HG03354 (cell line): Measurements from ENCODE around the gene KSR2.

Experiments used
- ATAC-seq: cut with Tn5 transposase; IDR thresholded peaks from one replicate; pipeline ENCODE4 v1.9.1; 2021; ENCODE audit warnings: mild to moderate bottlenecking; ENCODE audit not compliant: unreplicated experiment, poor library complexity, severe bottlenecking

The KSR2 gene

DNA sequence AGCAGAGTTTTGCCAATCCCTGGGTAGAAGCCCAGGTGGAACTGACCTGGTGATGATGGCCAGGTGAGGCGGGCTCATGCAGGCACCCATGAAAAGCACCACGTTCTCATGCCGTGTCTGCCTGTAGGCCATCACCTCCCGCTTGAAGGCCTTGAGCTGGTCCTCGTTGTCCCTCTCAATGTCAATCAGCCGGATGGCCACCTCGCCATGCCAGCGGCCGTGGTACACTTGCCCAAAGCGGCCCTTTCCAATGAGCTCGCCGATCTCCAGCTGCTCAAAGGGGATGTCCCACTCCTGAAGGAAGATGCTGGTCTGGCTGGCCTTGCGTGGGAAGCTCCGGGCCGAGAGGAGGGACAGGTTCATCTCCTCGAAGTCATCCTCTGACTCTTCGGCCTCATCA, 444.0 kb downstream of the KSR2 start:
- no peak for ATAC-seq

DNA sequence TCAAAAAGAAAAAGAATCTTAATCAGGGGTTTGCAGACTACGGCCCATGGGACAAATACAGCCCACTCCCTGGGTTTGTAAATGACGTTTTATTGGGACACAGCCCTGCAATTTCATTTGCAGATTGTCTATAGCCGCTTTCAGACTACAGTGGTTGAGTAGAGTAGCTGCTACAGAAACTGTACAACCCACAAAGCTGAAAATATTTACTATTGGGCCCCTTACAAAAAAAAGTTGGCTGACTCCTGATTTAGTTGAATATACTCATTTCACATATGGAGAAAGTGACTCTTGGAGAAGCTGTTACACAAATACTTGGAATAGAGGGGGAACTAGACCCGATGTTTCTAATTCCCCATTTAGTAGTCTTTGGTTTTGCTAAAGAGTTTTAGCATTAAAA, 444.8 kb downstream of the KSR2 start:
- ATAC-seq: no peak

DNA sequence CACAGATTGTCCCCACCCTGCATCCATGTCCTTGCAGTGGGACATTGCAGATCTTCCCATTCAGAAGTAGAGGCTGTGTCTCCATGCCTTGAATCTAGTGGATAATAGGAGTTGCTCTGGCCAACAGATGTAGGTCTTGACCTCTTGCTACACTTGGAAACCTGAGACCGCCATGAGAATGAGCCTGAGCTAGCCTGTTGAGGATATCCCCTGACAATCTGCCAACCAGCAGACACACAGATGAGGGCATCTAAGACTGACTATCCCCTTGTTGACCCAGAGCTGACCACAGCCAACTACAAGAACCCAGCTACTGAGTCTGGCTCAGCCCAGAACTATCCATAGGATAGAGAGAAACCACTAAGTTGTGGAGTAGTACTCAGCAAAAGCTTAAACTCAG, 446.2 kb downstream of the KSR2 start:
- no peak for ATAC-seq

DNA sequence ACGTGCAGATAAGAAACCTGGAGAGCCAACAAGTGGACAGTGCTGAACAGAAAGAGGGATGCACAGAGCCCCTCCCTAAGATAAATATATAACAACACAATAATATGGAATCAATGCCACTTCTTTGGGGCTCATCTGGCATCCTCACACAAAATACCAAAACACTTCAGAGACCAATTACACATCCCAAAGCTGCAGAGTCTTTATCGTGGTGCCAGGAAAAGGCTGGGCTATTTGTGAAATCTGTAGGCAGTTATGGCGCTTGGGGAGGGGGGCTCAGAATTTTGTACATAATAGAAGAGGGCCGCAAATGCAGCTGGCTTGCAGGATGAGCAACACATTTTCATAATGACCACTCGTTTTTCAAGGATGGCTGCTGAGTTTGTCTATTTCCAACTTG, 446.9 kb downstream of the KSR2 start:
- no peak for ATAC-seq

DNA sequence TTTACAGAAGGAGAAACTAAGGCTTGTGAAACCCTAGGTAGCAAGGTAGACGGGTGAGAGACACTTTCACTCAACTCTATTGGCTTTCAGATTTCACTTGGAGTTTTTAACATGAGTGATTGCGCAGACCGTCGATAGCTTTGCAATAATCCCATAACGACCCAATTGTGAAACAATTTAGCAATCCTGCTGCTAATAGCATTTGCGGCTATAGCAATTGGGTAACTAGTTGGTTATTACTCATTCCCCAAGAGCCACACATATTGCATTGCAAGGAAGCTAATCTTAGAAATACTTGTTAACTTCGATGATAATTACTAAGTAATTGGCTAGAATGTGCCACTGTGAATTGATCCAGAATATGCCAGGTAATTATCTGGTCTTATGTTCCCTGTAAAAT, 447.4 kb downstream of the KSR2 start:
- no peak for ATAC-seq

DNA sequence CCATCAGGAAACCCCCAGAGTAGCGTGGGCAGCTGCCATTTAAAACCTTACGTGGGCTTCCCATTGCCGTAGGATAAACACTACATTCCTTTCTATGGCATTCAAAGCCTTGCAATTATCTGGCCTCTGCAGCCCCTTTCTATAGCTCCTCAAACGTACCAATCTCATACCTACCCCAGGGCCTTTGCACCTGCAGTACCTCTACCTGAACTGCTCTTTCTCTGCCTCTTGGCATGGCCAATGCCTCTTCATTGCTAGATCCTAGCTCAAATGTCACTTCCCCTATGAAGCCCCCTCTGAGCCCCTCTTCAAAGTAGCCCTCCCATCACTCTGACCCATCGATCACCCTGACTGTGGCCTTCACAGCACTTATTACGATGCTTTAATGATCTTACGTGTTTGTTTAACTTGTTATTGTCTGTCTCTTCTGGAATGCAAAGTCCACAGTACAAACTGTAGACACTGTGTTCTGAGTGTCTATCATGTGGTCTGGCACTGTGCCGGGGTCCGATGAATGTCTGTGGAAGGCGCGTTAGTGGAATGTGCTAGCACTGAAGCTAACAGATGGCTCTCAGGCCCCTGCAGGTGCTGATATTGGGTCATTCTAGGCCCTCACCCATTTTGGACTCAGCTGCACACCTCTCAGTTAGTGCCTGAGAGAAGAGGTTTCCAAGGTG, 450.1 kb downstream of the KSR2 start:
- ATAC-seq: no peak

DNA sequence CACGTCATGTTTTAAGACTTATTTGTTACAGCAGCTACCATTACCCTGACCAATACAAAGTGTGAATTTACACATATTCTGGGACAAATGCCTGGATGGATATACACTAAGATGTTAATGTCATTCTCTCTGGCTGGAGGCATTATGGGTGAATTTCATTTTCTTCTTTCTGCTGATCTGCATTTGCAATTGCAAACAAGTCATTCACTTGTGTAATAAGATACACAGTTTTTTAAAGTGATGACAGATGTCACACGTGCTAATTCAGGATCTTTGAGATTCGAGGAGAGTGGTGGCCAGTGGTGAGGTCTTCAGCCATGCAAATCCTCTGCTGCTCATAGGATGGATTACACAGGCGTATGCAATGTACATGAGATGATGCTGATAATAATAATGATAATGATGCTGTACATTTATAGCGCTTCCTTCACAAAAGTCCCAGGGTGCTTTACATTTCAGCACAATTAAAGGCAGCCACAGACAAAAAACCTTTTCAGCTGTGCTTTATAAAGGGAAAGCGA, 451.5 kb downstream of the KSR2 start:
- ATAC-seq: no peak

DNA sequence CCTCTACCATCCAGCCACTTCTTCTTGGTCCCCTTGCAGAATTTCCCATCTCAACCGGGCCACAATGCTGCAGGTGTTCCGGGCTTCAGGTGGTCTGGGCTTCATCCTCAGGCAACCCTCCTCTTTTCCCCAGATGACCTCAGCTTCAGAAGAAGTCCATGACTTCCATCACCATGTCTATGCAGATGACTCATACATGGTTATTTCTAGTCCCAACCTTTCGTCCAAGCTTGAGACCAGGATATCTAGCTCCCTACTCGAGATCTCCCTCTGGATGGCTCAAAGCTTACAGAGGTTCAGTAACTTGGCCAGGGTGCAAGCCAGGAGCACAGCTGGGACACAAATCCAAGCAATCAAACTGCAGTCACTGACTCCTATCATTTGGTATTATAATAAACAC, 452.8 kb downstream of the KSR2 start:
- no peak for ATAC-seq

DNA sequence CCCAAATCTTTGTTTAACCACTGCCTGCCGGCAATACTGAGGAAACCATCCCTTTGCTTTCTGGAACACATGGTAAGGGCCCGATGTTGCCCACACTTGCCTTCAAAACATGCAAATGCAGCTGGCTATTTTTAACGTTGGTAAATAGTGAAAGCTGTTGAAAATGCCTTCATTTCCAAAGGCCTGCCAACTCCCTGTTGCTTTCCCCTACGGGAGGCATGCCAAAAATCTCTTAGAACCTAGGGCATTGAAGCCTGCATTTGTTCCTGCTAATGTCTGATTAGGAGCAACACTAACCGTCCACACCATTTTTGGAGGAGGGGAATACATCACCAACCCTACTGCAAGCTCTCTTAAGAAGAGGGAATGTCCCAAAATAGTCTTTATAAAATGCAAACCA, 454.8 kb downstream of the KSR2 start:
- no peak for ATAC-seq

DNA sequence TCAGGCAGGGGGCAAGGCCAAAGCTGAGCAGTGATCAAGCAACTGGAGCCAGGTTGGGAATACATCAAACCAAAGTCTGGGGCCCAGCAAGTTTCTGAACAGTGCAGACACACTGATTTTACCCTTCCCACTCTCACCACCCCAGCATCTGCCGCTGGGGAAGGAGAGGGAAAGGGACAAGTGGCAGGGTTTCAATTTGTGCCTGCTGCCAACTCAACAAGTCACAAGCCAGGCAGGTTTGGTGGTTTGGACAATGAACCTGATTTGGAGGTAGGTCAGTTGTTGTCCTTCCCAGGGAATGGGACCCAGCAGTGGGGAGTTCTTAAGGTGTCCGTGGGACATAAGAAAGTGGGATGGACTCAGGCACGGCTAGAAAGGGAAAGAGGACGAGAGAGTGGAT, 455.4 kb downstream of the KSR2 start:
- ATAC-seq: no peak

DNA sequence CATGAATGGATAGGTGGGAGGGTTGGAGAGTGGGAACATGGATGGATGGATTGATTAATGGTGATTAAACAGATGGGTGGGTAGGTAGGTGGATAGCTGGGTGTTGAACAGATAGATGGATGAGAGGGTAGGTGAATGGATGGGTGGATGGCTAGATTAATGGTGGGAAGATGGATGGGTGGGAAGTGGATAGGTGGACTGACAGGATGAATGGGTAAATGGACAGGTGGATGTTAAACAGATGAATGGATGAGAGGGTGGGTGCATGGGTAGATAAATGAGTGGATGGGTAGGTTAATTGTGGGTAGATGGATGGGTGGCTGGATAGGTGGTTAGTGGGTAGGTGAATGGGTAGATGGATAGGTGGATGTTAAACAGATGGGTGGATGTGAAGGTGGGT, 460.3 kb downstream of the KSR2 start:
- ATAC-seq: no peak

DNA sequence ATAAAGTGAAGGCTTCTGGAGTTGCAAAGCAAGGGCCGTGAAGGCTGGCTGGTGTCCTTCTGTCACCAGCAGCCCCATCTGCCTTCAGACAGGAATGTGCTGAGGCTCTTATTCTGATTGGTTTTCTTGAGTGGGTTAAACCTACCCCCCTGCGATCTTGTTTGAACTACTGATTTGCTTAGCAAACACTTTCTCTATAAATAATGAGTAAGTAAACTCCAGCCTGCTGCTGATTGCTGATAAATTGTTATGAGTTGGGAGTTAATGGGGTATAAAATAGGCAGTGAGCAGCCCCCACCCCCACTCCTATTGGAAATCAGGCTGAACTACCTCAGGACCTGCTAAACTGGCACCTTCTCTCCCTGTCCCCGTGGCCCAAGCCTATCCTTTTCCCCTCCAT, 461.2 kb downstream of the KSR2 start:
- ATAC-seq: no peak

DNA sequence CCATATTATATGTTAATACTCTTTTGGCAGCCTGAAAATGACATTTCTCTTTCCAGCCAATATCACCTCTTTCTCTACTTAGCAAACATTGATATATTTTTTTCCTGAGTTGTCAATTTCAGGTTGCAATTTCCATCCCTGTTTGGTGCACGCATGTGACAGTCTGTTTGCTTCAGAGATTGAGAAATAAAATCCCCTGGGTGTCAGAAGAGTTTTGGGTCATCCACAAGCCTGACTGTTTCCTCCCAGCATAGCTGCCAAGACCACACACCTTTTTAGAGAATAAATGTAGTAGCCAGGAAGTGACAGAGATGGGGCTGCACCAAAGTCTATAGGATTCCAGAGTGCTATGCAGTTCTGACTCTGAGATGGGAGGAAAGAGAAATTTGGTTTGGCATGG, 462.5 kb downstream of the KSR2 start:
- no peak for ATAC-seq

DNA sequence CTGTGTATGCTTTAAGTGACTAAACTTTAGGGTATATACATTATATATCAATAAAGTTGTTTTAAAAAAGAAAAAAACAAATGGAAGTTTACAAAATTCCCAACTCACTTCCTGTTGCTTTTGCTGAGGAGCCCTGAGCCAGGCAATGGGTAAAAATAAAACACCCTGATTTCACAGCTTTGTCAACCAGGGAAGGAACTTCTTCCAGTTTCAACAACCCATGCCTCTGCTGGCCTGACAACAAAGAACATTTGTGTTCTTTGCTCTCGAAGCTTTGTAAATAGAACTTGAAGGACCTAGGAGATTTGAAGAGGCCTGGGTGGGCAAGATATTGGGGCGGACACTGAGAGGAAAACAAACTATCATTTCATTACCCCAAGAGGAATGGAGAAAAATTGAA, 466.2 kb downstream of the KSR2 start:
- no peak for ATAC-seq

DNA sequence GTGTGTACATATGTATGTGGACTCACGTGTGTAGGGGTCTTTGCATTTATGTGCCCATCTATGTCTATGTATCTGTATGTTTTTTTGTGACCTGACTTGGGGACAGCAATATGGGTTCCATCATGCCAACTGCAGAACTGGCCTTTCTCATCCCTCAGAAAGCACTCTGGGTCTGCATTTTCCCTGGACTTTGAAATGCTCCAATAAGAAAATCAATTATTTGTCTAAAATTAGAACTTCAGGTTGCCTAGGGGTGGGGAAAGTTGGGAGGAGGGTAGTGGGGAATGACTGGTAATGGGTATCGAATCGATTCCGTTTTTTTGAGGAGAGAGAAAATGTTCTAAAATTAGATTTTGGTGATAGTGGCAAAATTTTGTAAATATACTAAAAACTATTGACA, 466.6 kb downstream of the KSR2 start:
- ATAC-seq: no peak

DNA sequence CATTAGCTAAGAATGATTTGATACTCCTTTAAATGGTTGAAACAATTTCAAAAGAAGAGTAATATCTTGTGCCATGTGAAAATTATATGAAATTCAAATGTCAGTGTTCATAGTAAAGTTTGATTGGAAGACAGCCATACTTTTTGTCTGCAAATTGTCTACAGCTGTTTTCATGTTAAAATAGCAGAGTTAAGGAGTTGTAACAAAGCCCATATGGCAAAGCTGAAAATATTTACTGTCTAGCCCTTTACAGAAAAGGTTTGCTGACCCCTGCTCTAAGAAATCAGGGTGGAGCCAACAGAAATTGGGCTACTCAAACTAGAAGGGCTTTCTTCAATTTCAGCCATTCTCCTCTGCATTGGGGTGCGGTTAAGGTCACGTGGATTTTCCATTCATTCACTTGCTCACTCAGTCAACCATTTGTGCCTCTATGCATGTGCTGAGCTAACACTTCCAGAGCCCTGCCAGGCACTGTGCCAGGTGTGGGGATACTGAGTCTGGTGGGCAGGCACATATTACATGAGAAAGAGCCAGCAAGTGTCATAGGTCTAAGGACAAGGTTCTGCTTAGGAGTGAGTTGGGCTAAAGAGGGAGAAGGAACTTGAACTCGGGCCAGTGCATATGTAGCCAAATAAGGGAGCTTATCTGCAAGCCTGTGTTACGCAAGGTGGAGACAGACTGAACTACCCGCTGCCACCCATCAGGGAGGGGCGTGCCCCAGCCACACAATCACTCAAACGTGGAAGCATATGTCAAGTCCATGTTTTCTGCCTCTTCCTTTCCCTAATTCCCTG, 467.5 kb downstream of the KSR2 start:
- ATAC-seq: no peak

DNA sequence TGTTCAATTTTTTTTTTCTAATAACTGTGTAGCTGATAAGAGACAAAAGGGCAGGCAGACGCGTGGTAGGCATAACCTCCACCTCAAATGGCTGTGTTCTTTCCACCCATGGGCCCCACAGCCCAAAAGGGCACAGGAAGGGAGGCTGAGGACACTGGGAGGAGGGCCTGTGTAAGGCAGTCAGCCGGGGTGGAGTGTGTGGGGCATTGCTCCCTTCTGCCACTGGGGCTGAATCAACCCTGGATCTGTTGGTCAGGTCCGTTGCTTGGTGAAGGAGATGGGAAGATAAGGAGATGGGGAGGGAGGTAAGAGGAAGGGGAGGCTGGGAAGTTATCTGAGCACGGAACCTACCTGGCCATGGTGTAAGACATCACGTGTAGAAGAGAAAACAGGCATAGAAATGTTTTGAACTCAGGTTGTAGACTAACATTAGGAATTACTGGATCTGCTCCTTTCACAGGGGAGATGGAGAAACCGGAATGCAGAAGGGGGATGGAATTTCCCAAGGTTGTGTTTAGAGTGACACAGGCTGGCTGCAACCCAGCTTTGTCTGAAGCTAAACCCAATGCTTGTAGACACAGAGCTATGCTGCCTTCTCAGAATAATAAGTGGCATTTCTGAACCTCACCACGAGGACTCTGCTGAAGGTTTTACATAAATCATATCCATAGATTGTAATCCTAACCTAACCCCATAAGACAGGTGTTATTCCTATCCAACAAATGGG, 468.9 kb downstream of the KSR2 start:
- ATAC-seq: no peak

DNA sequence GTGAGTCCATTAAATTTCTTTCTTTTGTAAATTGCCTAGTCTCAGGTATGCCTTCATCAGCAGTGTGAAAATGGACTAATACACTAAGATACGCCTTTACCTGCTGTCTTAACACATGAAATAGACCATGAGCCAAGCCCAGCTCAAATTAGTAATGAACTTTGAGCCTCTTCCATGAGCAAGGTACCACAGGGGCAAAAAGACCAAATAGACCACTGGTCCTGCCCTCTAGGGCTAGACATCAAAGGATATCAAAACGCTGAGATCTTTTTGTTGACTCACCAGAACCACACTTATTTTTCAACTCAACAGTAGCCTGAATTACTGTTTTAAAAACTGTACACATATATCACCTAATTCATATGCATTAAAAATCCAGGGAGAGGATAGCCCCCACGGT, 469.9 kb downstream of the KSR2 start:
- ATAC-seq: no peak

DNA sequence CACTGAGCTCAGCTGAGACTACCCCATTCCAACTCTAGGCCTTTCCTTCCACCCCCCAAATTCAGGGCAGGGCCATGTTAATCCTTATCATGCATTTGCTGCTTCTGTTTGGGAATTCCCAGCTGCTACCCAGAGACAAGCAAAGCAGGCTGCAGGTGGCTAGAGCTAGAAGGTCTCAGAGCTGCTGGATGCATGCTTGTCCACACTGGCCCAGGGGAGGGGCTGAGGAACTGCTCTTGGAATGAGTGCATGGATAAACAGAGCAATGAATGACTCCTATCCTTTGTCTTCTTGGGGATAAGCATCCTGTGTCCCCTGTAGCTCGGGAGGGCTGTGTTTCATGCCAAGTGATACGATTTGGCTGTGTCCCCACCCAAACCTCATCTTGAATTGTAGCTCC, 470.5 kb downstream of the KSR2 start:
- ATAC-seq: no peak

DNA sequence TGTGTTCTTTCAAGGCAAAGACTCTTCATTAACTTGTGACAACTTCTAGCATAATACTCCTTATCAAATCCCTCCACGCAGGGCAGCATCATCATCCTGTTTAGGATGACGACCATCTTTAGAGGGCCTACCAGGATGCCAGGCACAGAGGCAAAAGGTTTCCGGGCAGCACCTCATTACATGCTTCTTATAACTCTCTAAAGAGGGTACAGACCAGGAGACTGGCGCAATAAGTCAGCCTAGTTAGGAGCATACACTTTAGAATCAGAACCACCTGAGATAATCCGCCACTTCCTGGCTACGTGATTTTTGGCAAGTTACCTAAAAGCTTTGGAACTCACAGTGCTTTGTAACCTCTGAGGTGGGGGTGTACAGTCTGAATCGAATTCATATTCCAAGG, 471.4 kb downstream of the KSR2 start:
- no peak for ATAC-seq
